ENCODE data around the gene STK11.

The STK11 gene

DNA sequence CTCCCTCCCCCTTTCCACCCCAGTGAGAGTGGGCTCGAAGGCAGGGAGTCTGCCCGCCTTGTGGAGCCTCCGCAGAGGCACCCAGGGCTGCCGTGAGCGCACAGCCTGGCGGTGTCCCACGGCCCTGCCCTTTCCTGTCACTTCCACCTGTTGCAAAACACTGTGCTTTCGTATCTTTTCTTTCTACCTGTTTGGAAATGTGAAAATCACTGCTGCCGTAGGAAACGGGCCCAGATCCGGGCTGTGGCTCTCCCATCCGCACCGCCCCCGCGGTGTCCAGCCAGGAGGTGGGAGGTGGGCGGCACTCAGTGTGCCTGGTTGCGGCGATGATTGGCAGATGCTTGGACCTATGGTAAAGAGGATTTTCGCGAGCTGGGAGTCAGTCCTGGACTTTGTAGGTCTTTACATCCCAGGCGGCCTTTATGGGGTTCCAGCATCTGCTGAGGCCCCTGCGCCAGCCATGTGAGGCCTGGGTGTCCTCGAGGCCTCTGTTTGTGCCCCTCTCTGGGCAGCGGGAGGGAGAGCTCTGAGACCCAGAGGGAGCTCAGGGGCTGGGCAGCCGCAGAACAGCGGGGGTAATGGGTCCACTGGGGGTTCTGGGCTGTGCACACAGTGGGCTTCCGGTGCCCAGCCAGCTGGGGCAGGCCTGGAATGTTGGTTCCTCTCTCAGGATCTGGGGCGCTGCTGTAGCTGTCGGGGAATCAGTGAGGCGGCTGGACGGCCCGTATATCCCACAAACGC is 6.1 kb downstream of the STK11 start:
- DNase-seq: no peak

DNA sequence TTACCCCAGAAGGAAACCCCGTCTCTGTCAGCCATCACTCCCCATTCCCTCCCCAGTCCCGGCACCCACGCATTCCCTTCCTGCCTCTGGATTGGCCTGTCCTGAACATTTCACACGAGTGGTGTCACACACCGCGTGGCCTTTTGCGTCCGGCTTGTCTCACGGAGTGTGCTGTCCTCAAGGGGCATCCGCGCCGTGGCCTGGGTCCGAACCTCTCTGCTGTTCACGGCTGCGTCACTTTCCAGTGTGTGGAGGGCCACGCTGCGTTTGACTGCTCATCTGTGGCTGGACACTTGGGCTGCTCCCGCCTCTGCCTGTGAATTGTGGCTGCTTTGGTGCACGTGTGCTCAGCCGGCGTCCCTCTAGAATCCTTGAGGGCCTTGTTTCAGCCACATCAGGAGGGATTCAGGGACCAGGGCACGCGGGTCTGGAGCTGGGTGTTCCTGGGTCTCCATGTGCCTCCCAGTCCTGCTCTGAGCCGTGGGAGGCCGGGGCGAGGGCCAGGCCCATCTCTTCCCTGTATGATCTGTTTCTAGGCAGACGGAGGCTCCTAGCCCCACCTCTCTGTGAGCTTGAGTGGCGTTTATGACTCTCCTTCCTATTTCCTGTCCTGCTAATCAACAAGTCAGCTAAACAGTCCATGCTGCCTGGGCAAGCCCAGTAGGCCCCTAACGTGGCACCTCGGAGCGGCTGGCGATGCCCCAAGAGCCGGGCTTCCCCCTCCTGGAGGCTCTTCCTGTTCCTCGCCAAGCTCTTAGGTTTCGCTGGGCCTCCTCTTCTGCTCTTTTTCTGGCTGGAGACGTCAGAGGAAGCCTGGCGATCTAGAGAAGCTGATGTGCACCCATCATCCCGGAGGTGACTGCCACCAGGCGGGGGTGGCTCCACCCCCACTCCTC is 8.1 kb downstream of the STK11 start:
- peak; percentile 73 to 79 for DNase-seq

- DNase-seq: no peak
These were observed 8.8 kb downstream of the STK11 start for GRCh38 chr19:1214299-1214861.

GRCh38 chr19:1214862-1215731 is 9.5 kb downstream of the STK11 start:
- DNase-seq: no peak

- no peak for DNase-seq
These were observed 11.2 kb downstream of the STK11 start for GRCh38 chr19:1216756-1217155.

DNA sequence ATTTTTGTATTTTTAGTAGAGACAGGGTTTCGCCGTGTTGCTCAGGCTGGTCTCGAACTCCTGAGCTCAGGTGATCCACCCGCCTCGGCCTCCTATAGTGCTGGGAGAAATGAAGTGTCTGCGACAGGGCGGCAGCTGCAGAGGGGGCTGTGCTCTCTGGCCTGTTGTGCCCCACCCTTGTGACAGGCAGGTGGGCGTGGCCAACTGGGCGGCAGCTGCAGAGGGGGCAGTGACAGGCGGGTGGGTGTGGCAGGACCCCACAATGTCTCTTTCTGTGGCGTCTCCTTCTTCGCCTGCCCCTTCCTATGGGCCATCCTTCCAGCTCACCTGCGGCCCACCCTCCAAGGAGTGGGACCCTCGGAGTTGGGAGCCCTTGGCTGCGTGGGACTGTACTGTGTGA is 11.8 kb downstream of the STK11 start:
- DNase-seq: no peak

DNA sequence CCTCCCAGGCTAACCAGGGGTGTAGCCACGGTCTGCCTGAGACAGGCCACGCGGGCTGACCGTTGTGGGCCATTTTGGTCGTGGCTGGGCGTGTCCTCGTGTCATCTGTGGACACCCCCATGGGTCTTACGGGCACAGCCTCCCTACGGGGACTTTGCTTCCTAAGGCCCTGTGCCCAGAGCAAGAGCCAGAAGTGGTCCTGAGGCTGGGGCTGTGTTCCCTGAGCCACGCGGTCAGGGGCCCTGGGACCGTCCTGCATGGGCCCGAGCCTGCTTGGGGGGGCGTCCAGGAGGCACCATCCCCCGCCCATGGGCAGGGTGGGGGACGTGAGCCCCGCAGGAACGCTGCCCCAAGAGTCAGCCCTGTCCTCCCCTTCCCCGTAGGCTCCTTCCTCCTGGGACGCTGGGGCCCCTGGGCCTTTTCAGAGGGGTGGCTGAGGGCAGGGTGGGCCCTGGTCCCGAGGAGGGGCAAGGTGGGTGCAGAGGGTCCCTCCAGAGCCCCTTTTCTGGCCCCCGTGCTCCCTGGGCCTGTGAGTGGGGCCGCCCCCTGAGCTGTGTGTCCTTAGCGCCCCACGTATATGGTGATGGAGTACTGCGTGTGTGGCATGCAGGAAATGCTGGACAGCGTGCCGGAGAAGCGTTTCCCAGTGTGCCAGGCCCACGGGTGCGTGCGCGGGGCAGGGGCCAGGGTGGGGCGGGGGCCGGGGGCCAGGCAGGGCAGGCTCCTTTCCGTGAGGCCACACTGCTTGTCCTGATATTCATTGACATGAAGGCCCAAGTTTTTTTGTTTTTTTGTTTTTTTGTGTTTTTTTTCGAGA is 13.4 kb downstream of the STK11 start:
- no peak for DNase-seq

DNA sequence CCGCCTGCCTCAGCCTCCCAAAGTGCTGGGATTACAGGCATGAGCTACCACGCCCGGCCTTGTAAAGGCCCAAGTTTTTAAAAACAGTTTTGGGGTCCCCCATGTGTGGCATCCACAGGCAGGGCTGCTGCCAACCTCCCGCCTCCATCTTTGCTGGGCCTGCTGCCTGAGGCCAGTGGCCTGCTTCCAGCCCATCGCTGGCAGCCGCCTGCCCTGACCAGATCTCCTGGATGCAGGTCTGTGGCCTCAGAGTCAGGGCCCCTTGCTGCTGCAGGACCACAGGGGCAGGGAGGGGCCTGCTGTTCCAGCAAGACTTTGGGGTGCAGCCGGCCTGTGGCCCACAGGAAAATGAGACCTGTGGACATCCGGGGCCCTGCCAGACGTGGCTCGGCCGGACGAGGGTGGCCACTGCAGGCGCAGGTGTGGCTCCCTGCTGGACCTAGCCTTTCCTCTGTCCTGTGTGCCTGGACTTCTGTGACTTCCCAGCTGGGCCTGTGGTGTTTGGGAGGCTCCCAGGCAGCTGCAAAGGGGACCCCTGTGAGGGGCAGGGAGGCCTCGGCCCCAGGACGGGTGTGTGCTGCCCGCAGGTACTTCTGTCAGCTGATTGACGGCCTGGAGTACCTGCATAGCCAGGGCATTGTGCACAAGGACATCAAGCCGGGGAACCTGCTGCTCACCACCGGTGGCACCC is 14.4 kb downstream of the STK11 start:
- DNase-seq: no peak

GRCh38 chr19:1220477-1220930 is 14.9 kb downstream of the STK11 start:
- no peak for DNase-seq

DNA sequence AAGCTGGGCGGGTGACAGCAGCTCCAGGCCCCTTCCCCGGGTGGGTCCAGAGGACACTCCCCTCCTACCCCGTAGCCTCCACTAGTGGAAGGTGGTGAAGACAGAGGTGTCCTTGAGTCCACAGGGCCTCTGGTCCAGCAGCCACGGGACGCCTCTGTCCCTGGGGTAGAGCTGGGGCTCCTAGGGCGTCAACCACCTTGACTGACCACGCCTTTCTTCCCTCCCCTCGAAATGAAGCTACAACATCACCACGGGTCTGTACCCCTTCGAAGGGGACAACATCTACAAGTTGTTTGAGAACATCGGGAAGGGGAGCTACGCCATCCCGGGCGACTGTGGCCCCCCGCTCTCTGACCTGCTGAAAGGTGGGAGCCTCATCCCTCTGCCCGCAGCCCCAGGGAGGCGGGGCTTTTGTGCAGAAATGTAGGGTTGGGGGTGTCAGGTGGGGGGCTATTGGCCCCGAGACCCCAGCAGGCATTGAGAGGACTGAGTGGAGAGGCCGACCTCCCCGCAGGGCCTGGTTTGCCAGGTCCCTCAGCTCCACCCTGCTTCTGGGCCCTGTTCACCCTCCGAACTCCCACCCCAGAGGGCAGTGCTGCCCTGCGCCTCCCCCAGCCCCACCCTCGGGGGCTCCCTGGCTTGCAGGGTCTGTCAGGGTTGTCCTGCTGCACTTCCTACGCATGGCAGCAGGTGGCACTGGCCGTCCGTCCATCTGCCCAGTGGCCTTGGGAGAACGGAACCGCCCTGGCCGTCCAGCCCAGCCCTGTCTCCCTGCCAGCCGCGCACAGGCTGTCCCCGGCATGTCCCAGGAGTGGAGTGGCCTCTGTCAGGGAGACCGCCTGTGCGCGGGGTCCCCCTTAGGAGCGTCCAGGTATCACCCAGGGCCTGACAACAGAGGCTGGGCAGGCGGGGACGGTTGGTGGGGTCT is 15.7 kb downstream of the STK11 start:
- DNase-seq: no peak

GRCh38 chr19:1221904-1222255 is 16.3 kb downstream of the STK11 start:
- no peak for DNase-seq

- DNase-seq: no peak
These were observed 16.8 kb downstream of the STK11 start for GRCh38 chr19:1222394-1222793.

DNA sequence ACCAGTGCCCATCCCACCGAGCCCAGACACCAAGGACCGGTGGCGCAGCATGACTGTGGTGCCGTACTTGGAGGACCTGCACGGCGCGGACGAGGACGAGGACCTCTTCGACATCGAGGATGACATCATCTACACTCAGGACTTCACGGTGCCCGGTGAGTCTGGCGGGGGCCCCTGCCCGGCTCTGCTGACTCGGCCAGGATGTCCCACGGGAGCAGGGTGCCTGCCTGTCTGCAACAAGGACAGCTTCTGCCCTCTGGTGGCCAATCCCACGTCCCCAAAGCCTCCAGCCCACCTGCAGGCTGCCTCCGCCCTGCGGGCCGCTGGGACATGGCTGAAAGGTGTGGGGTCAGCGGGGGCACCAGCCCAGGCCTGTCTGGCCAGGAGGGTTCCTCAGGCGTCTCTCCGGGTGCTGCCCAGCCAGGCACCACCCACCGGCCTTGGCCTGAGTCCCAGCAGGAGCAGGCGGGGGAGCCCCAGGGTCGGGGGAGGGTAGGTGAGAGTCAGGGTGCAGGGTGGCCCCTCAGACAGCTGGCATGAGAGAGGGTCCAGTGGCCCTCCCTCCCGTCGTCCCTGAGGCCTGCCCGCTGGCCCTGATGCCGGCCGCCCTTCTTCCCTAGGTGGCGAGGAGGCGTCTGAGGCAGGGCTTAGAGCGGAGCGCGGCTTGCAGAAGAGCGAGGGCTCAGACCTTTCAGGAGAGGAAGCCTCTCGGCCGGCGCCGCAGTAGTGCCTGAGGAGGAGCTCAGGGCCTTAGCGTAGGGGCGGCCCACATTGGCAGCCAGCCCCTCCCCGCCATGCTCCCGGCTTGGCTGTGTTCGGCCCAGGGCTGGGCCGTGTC is 17.7 kb downstream of the STK11 start:
- DNase-seq: peak in 1 of 2 donors; percentile 34

- DNase-seq: no peak
These were observed 18.7 kb downstream of the STK11 start for GRCh38 chr19:1224047-1224825.

DNA sequence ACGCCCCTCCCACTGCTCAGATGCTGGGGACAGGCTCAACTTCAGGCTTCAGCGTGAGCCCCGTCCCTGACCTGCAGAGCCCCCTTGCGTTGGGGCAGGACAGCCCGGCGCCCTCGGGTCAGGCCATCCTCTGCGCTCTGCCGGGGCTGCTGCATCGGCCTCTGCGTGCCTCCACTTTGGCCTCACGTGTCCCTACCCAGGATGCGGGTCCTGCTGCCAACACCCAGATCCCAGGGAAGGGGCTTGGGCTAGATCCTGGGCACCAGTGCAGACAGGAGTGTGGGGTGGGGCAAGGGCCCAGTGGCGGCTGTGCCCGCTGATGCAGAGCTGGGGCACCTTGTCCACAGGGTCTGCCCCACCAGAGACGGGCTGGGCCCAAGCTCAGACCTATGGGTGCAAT is 19.3 kb downstream of the STK11 start:
- no peak for DNase-seq

- no peak for DNase-seq
These were observed 20.1 kb downstream of the STK11 start for GRCh38 chr19:1225440-1226226.

GRCh38 chr19:1226227-1226518 is 20.6 kb downstream of the STK11 start:
- DNase-seq: no peak
